ENCODE measurements around the gene MEX3D. TPM values are rescaled to one million over a fixed set of nuclear protein-coding genes. Genes with fewer than 3 reads are reported as not detected.

MEX3D gene
- total RNA-seq, 1 experiment from 2014 or later: 64.0 TPM

GRCh38 chr19:1513499-1514294 is 54.4 kb downstream of the MEX3D start:
- Histone ChIP-seq H3F3A (ENCODE audit: low read length, unreplicated experiment) (no peaks in the 10 kb centered on the region), H3K79me2 (ENCODE audit: low read length) (peaks cover 3% of the 10 kb centered on the region; the same call in 1 of the 2 replicates), H3K4me1 (ENCODE audit: insufficient read depth, low read length) (0 out of 2 replicates have a peak, but pooled peaks cover 3% of the 10 kb centered on the region), H3K36me3 (ENCODE audit: low read depth, low read length) (no peaks in the 10 kb centered on the region), H2AFZ (ENCODE audit: low read length) (peak overlapping the region; percentile 30; the same call in 1 of the 2 replicates), H4K20me1 (ENCODE audit: low read length) (no peaks in the 10 kb centered on the region), H3K27me3 (ENCODE audit: low read length) (no peaks in the 10 kb centered on the region), H3K27ac (ENCODE audit: low read length) (no peak overlapping the region), H3K4me2 (ENCODE audit: low read length) (peak overlapping the region; percentile 80), H3K9me2 (replicated peaks; ENCODE audit: low read length) (no peaks in the 10 kb centered on the region), H3K4me3 (ENCODE audit: low read length) (peak overlapping the region; percentile 70), H3K9me3 (ENCODE audit: low read length) (no peaks in the 10 kb centered on the region), H3K9ac (ENCODE audit: low read length) (peak overlapping the region; percentile 10; the same call in 1 of the 2 replicates)
- POLR2A ChIA-PET (ENCODE audit: unreplicated experiment): no interaction called here
- BruUV-seq (replicated peaks): no TSS peak
- intact Hi-C loops (cut with micrococcal nuclease): no loop called here
- DNase-seq (peak; percentile 62), ATAC-seq (peak; percentile 68)
- CTCF ChIA-PET: interaction anchor here (0.6 kb wide), 1 partner anchor 432 kb away, joined by 3 read pairs; no protein-coding TSS in a partner anchor
- TF ChIP-seq EZH2 (IDR thresholded peaks at IDR 0.05; ENCODE audit: low read length, unreplicated experiment): no peak
- peak; percentile 76 for TF ChIP-seq CTCF (conservative IDR thresholded peaks at IDR 0.05; ENCODE audit: low read depth, low read length)

- Histone ChIP-seq H3K4me2 (ENCODE audit: low read length) (peak within 1 kb of the TSS; percentile 85), H3K4me1 (ENCODE audit: insufficient read depth, low read length) (peaks cover 3% of the 10 kb centered on the region; the same call in 1 of the 2 replicates), H3F3A (ENCODE audit: low read length, unreplicated experiment) (no peaks in the 10 kb centered on the region), H3K9me2 (replicated peaks; ENCODE audit: low read length) (no peaks in the 10 kb centered on the region), H3K79me2 (ENCODE audit: low read length) (peaks cover 3% of the 10 kb centered on the region; the same call in 1 of the 2 replicates), H3K4me3 (ENCODE audit: low read length) (peak within 1 kb of the TSS; percentile 70), H3K9ac (ENCODE audit: low read length) (peak within 1 kb of the TSS; percentile 52), H3K27ac (ENCODE audit: low read length) (no peak within 1 kb of the TSS), H3K9me3 (ENCODE audit: low read length) (no peaks in the 10 kb centered on the region), H3K36me3 (ENCODE audit: low read depth, low read length) (no peaks in the 10 kb centered on the region), H2AFZ (ENCODE audit: low read length) (peak within 1 kb of the TSS; percentile 30; the same call in 1 of the 2 replicates), H3K27me3 (ENCODE audit: low read length) (no peaks in the 10 kb centered on the region), H4K20me1 (ENCODE audit: low read length) (no peaks in the 10 kb centered on the region)
- POLR2A ChIA-PET (ENCODE audit: unreplicated experiment): no interaction called here
- intact Hi-C loops (cut with micrococcal nuclease): no loop called here
- peak; percentile 78 for ATAC-seq
- peak; percentile 59 for DNase-seq
- BruUV-seq (replicated peaks): no TSS peak
- CTCF ChIA-PET: no interaction called here
- no peak for TF ChIP-seq EZH2phosphoT487 (IDR thresholded peaks at IDR 0.05; ENCODE audit: borderline replicate concordance, low read length)
- TF ChIP-seq EZH2 (IDR thresholded peaks at IDR 0.05; ENCODE audit: low read length, unreplicated experiment): no peak
- no peak for TF ChIP-seq CTCF (conservative IDR thresholded peaks at IDR 0.05; ENCODE audit: low read depth, low read length)
These were observed 55.2 kb downstream of the MEX3D start, which contains the start of gene ADAMTSL5 for GRCh38 chr19:1512671-1513498. ADAMTSL5 (minus strand) TSS chr19:1513019; CDS start chr19:1510943, 2,076 bp downstream.

All from PC-3 (cell line).